GM10266 (cell line): ENCODE measurements around the gene C16orf78.

Experiments
- DNase-seq: peaks from one replicate; pipeline ENCODE4 v3.0.0; 2012; ENCODE audit errors: extremely low spot score
- TF ChIP-seq, protein P1 (sequence below): IDR thresholded peaks from 2 replicates; pipeline ENCODE4 v1.5.1; 2012; ENCODE audit warnings: mild to moderate bottlenecking, low read depth; ENCODE audit not compliant: control insufficient read depth, insufficient read depth; ENCODE audit errors: missing control alignments

Gene C16orf78

DNA sequence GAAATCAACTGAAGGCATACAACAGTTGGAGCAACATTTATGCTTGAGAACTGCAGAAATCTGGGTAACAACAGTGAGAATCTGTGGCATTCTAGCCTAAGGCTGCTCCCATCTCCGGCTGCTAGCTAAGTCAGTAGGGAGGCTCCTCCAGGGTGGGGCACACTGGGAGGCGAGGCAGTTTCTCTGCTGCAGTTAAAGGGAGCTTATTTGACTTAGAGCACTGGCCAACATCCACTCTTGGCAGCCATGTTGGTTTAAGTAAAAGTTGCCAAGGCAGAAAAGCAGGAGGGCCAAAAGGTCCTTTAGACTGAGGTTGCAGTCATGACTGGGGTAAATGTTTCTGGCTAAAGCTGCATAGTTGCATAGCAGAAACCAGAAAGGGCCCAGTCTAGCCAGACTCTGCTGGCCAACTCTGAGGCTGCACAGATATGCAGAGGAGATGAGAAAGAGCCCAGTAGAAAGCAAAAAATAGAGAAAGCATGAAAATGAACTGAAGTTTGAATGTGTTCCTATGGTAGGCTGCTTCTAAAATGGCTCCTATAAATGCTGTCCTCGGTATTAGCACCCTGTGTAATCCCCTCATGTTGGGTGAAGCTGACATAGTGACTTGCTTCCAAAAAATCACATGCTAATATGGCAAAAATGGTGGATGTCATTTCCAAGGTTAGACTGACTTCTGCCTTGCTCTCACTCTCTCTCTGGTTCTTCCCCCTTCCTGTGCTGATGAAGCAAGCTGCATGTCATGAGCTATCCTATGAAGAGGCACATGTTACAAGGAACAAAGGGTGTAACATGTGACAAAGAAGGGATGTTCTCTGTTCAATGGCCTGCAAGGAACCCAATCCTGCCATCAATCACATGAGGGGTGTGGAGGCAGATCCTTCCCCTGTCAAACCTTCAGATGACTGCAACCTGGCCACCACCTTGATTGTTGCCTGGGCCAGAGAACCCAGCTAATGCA, 3.7 kb upstream of the C16orf78 start:
- TF ChIP-seq, protein P1, sequence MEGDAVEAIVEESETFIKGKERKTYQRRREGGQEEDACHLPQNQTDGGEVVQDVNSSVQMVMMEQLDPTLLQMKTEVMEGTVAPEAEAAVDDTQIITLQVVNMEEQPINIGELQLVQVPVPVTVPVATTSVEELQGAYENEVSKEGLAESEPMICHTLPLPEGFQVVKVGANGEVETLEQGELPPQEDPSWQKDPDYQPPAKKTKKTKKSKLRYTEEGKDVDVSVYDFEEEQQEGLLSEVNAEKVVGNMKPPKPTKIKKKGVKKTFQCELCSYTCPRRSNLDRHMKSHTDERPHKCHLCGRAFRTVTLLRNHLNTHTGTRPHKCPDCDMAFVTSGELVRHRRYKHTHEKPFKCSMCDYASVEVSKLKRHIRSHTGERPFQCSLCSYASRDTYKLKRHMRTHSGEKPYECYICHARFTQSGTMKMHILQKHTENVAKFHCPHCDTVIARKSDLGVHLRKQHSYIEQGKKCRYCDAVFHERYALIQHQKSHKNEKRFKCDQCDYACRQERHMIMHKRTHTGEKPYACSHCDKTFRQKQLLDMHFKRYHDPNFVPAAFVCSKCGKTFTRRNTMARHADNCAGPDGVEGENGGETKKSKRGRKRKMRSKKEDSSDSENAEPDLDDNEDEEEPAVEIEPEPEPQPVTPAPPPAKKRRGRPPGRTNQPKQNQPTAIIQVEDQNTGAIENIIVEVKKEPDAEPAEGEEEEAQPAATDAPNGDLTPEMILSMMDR, result no peak
- DNase-seq, result no peak

DNA sequence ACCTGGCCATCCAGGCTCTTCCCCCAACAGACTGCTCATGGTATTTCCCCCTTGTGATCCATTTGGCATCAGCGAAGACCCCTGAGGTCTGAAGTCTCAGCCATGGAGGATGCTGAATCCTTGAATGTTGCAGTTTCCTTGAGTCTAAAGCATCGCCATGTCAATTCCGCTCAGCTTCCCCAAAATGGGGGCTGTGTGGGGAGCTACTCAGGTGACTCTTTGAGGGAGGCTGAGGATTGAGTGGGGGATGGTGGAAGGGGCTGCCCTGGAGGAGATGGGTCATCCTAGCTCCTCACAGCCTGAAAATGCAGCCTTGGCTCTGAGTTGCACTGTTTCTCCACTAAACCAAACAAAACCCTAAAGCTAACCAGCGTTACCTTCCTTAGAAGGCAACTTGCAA, 2.6 kb downstream of the C16orf78 start:
- TF ChIP-seq, protein P1, result no peak
- DNase-seq, result no peak

DNA sequence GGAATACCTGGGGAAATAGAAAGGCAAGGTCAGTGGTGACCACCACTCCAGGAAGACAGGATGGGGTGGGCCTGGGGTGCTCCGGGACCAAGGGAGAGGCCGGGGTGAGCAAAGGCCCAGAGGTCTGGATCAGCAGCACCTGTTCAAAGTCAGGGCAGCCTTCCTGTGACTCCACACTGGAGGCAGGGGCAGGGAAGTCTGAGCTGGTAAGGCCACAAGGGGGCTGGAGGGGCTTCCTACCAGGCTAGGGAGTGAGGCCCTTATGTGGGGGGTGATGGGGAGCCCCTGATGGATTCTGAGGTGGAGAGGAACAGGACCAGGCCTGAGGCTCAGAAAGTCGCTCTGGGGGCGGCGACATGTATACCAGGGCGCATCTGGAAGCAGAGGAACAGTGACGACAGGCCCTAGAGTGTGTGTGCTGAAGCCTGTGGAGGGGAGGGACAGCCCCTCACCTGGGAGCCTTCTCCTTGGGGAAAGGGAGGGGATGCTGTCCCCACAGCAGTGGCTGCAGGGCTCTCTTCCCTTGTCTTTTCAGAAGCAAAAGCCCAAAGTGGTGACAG, 3.7 kb downstream of the C16orf78 start:
- TF ChIP-seq, protein P1, result no peak
- no peak for DNase-seq

DNA sequence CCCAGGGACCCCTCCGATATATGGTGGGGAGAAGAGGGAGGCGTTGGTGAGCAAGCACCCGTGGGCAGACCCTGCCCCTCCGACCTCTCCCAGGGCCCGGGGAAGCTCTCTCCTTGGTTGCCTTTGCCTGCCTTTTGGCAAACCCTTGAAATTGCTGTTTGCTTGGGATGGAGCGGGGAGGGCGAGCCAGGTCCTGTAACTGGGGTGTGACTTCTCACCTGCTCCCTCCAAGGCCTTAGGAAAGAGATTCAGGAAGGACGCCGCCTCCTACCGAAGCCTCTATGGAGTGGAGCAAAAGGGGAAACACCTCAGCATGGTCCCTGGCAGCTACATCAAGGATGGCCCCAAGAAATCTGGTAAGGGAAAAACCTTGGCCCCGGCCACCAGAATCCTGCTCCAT, 4.6 kb downstream of the C16orf78 start:
- DNase-seq, result no peak
- TF ChIP-seq, protein P1, result no peak

DNA sequence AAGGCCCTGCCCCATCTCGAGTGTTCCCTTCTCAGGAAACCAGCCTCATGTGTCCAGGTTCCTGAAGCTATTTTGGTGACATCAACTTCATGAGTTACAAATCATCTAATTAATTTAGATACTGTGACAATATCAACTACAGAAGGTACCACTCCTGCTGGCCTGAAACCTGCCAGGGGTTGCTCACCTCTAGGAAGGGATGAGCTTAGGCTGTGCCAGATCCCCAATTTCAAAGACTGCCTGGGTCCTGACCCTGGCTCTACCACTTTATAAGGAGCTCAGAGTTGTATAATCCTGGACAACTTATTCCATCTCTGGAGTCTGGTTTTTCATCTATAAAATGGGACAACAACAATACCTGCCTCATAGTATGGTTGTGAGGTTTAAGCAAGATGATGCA, 5.2 kb downstream of the C16orf78 start:
- no peak for DNase-seq
- TF ChIP-seq, protein P1, result no peak

DNA sequence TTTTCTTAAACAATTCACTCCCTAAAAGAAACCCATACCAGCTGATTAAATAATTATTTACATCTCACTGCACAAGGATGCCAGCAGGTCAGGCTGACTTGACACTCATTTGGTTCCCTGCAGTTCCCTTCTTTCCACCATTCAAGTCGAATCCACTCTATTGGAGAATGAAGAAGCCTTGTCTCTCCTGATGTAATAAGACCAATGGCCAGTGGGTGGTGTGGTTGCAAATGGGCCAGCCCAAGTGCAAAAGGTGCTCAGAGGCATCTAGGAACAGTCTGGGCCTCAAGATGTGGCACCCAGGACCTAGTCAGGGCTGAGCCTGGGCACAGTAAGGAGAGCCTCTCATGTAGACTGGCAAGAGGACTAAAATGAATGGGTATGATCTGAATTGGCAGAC, 9.3 kb downstream of the C16orf78 start:
- TF ChIP-seq, protein P1, result no peak
- DNase-seq, result no peak

DNA sequence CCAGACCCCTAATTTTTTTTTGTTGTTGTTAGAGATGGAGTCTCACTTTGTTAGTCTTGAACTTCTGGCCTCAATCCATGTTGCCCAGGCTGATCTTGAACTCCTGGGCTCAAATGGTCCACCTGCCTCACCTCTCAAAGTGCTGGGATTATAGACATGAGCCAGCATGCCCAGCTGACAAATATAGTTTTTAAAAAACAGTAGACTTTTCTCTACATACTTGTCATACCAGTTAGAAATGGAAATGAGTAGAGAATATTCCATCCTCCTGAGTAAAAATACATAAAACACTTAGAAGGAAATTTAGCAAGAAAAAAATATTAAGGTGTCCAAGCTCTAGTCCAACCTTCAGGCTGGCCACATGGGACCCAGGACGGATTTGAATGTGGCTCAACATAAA, 21.4 kb downstream of the C16orf78 start:
- no peak for DNase-seq
- TF ChIP-seq, protein P1, result no peak
